Posterior cingulate gyrus (tissue), 11 donors: ENCODE data around the gene LZTS2.
"Not testable (repeated sequence)": the region's sequence is repeated elsewhere in the genome, so short reads cannot be mapped to it uniquely, and the experiment has no call there.

Experiments used
- DNase-seq, 10 donors: peaks; one replicate each; pipeline versions ENCODE4 v3.0.0 to v3.0.0-alpha.2; 2020 to 2021; ENCODE audit warnings: mixed read lengths in 3 of 10
- intact Hi-C: fragments of 100-400 bp; cut with DNase I; formaldehyde crosslinking; loops from one replicate; pipeline ENCODE4 v1.15.1; 2023

Gene LZTS2

GRCh38 chr10:101029520-101030295 lies 30.1 kb downstream of the LZTS2 start:
- intact Hi-C loops: no loop called here
- DNase-seq: peak in 2 of 10 donors; percentile 83 to 85

DNA sequence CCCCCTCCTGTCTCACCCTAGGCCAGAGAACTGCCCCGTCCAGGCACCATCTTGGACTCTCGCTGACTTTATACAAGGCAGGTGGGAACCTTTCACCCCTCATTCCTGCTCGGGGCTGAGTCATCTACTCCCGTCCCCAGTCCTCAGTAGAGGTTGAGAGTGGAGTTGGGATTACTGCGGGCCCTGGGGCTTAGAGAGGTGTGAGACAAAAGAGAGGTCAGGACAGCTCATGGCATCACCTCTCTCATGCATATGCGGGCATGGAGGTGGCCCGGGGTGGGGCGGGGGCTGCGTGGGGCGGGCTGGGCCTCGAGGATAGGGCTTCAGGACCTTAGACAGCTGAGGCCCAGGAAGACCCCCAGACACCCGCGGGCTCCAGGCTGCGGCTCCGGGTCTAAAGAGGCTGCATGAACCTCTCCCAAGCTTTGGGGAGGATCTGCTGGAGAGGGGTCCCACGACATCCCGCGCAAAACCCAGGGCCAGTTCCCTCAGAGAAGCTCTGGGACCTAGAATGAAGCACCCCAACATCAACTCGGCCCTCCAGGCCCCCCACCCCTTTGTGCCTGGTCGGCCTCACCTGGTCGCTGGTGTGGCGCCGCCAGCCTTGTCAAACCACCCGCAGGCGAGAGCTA lies 31.0 kb downstream of the LZTS2 start:
- intact Hi-C loops: no loop called here
- peak in 1 of 10 donors; percentile 82 for DNase-seq

DNA sequence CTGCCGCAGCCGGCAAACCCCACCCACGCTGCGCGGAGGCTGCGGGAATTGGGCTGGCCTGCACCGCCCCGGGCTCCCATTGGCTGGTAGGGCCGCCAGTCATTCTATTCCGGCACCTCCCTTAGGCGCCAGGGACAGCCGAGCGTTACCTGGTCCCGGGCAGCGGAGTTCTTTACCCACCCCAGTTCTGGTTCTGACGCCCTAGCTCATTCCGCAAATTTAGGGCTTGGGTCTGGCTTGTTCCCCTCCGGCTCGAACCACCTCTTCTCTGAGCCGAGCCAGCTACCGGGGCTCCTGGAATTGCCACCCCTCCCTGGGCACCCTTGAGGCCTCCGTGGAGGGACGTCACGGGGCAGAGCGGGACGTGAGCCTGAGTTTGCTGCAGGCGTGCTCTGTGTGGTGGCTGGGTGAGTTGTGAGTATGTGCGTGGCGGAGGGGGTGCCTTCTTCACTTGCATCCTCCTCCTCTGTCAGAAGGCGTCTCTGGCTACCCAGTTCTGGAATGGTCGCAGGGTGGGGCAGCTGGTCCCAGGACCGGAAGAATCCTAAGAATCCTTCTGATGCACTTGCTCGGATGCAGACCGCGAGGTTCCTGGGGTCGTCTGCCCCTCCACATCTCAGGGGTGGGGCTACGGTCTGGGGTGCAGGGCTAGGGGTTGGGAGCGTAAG lies 31.7 kb downstream of the LZTS2 start, which contains the start of the genes PDZD7 and SFXN3:
Gene PDZD7 (minus strand): TSS at position 2 of the 668 bp plus-strand sequence. CDS start 910 bp downstream, outside the sequence.
Gene SFXN3 (plus strand): TSS at position 107 of the 668 bp plus-strand sequence. CDS start 3,461 bp downstream, outside the sequence.
- peak; percentile 96 to 100 (median 98) for DNase-seq
- intact Hi-C loops: no loop called here

- intact Hi-C loops: no loop called here
- DNase-seq: peak; percentile 81 to 97 (median 90)
Observed at GRCh38 chr10:101031796-101032636, 32.4 kb downstream of the LZTS2 start.

DNA sequence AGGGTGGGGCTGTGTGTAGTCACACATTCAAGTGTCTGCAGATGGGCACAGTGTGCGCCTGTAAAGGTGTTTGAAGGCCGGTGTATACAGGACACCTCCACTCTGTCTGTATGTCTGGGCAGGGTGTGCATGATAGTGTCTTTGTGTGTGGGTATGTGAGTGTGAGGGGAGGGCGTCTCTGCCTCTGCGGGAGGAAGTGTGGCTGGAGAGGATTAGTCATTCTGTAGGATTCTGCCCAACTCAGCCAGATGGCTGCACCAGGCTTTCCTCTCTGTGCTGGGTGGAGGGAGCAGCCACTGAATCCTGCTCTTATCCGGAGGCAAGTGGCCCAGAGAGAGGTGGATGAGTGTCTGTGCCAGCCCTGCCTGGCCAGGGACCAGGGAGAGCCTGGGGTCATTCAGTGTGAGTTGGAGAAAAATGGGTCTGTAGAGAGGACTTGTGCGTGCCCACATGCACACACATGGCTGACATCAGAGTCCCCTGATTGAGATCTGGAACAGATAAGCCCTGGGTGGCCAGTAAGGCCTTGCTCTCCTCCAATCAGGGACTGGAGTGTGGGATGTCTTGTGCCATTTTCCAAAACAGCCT lies 33.1 kb downstream of the LZTS2 start:
- peak; percentile 53 to 96 (median 66) for DNase-seq
- intact Hi-C loops: no loop called here

- DNase-seq: peak in 1 of 10 donors; percentile 24
- intact Hi-C loops: no loop called here
Observed at GRCh38 chr10:101033276-101033675, 33.7 kb downstream of the LZTS2 start.

- intact Hi-C loops: not testable (repeated sequence)
- DNase-seq: peak in 2 of 10 donors; percentile 21 to 34
Observed at GRCh38 chr10:101034404-101034803, 34.8 kb downstream of the LZTS2 start.

DNA sequence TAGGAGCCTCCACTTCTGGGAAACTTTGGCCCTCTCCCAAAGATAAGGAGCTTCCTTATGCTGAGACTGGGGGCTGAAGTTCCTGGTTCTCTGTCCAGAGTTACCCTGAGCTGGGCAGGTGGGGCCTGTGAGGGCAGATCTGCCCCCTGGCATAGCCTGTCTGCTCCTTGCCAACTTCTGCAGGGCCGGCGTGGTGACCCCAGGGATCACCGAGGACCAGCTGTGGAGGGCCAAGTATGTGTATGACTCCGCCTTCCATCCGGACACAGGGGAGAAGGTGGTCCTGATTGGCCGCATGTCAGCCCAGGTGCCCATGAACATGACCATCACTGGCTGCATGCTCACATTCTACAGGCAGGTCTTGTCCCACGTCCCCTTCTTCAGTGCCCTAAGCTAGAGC lies 35.7 kb downstream of the LZTS2 start:
- intact Hi-C loops: no loop called here
- peak in 2 of 10 donors; percentile 51 to 77 for DNase-seq

GRCh38 chr10:101035916-101036702 lies 36.5 kb downstream of the LZTS2 start:
- peak in 2 of 10 donors; percentile 46 to 67 for DNase-seq
- intact Hi-C loops: no loop called here

DNA sequence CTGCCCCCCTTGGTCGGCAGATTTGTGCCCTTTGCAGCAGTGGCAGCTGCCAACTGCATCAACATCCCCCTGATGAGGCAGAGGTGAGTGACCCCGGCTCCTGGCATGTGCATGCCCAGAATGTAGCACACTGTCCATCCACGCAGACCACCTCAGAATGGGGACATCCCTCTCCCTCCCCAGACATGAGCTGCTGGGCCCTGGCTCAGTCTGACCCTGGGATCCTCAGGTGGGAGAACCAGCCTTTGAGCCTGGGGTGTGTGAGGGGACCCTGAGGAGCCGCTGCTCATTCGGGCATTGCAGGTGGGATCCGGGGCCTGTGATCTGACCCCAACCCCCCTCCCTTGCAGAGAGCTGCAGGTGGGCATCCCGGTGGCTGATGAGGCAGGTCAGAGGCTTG lies 37.1 kb downstream of the LZTS2 start:
- DNase-seq: peak in 1 of 10 donors; percentile 55
- intact Hi-C loops: no loop called here

DNA sequence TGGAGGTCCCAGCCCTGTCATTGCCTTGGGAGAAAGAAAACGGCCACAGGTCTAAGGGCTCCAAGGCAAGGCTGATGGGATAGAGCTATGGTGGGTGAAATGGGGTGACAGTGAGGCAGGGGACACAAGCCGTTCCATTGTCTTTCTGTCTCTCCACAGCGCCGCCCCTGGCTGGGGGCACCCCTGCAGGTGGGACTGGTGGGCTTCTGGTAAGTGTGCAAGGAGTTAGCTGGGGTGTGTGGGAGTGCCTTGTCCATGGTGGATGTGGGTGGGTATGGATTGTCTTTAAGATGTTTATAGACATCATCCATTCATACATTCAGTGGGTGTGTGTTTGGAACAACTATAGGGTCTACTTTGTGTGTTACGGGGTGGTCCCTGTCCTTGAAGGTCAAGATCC lies 38.9 kb downstream of the LZTS2 start:
- DNase-seq: peak in 2 of 10 donors; percentile 20 to 38
- intact Hi-C loops: no loop called here

GRCh38 chr10:101040061-101040460 lies 40.5 kb downstream of the LZTS2 start:
- intact Hi-C loops: loop anchor here (2.0 kb wide), 1 partner anchor 21 kb away; the partner anchor contains the start of gene KAZALD1
- peak in 2 of 10 donors; percentile 16 to 45 for DNase-seq

GRCh38 chr10:101040851-101041250 lies 41.2 kb downstream of the LZTS2 start:
- intact Hi-C loops: loop anchor here (2.0 kb wide), 1 partner anchor 20 kb away; the partner anchor contains the start of gene KAZALD1
- peak in 2 of 10 donors; percentile 18 to 24 for DNase-seq

GRCh38 chr10:101041252-101041761 lies 41.7 kb downstream of the LZTS2 start:
- intact Hi-C loops: loop anchor here (2.0 kb wide), 1 partner anchor 19 kb away; the partner anchor contains the start of gene KAZALD1
- peak; percentile 65 to 96 (median 83) for DNase-seq

DNA sequence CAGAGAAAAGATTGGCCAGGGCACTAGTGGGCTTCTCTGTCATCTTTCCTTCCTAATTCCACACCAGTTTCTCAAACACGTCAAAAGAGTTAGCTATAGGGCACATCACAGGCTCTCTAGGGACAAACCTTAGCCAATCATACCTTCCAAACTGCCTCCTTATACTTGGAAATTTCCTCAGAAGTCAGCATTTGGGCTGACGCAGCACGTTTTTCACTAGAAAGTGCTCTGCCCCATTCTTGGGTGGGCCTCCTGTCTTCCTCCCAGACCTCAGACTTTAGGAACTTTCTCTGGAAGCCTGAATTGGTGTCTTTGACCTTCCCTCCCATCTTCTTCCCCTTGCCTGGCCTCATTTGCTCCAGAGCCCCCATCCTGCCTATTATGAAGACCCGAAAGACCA lies 42.5 kb downstream of the LZTS2 start:
- intact Hi-C loops: no loop called here
- peak in 1 of 10 donors; percentile 21 for DNase-seq

GRCh38 chr10:101042667-101043362 lies 43.2 kb downstream of the LZTS2 start:
- DNase-seq: peak; percentile 70 to 97 (median 86)
- intact Hi-C loops: no loop called here

GRCh38 chr10:101043363-101043707 lies 43.7 kb downstream of the LZTS2 start:
- no peak for DNase-seq
- intact Hi-C loops: no loop called here

DNA sequence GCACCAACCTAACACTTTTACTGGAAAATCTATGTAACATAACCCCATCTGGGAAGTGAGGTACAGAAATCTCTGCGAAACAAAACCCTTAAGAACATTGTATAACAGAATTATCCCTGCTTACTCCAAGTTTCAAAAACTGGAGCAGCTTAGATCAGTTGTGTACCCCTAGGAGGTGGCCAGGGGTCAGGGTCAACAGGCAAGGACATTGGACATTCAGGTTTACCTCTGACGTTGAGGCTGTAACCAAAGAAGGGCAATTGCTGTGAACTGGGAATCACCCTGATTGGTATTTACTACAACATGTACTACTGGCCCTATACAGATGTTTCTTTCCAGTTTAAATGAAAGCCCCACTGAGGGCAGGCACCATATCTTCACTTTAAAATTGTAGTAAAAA lies 44.5 kb downstream of the LZTS2 start:
- intact Hi-C loops: no loop called here
- DNase-seq: peak in 1 of 10 donors; percentile 2
